HG02938 (cell line): ENCODE results near the gene MSL3B.

ENCODE experiments used
- ATAC-seq: cut with Tn5 transposase; IDR thresholded peaks from one replicate; pipeline ENCODE4 v1.9.1; 2021; ENCODE audit warnings: mild to moderate bottlenecking, moderate library complexity; ENCODE audit not compliant: unreplicated experiment

Gene MSL3B

GRCh38 chr2:233835230-233836186 is 32.7 kb downstream of the MSL3B start:
- ATAC-seq = no peak

- no peak for ATAC-seq
These were observed 34.8 kb downstream of the MSL3B start for GRCh38 chr2:233833345-233833744.

GRCh38 chr2:233832869-233833311 is 35.3 kb downstream of the MSL3B start:
- no peak for ATAC-seq

- no peak for ATAC-seq
These were observed 35.8 kb downstream of the MSL3B start for GRCh38 chr2:233832414-233832813.

GRCh38 chr2:233831861-233832260 is 36.3 kb downstream of the MSL3B start:
- ATAC-seq = no peak

- ATAC-seq = no peak
These were observed 37.0 kb downstream of the MSL3B start for GRCh38 chr2:233831011-233831721.

GRCh38 chr2:233830111-233830802 is 37.9 kb downstream of the MSL3B start:
- ATAC-seq = no peak

GRCh38 chr2:233829193-233830110 is 38.7 kb downstream of the MSL3B start:
- ATAC-seq = no peak

- no peak for ATAC-seq
These were observed 39.5 kb downstream of the MSL3B start for GRCh38 chr2:233828546-233829192.

- ATAC-seq = no peak
These were observed 43.8 kb downstream of the MSL3B start for GRCh38 chr2:233824373-233824772.

GRCh38 chr2:233823731-233824121 is 44.5 kb downstream of the MSL3B start:
- no peak for ATAC-seq

GRCh38 chr2:233822781-233823730 is 45.1 kb downstream of the MSL3B start:
- no peak for ATAC-seq

- ATAC-seq = no peak
These were observed 46.0 kb downstream of the MSL3B start for GRCh38 chr2:233822101-233822771.

GRCh38 chr2:233821709-233822100 is 46.5 kb downstream of the MSL3B start:
- no peak for ATAC-seq

- ATAC-seq = no peak
These were observed 47.0 kb downstream of the MSL3B start for GRCh38 chr2:233821196-233821595.

GRCh38 chr2:233820774-233821105 is 47.4 kb downstream of the MSL3B start:
- ATAC-seq = no peak

GRCh38 chr2:233819884-233820773 is 48.1 kb downstream of the MSL3B start:
- ATAC-seq = no peak
